ENCODE results near the gene BAIAP2L1. TPM values are rescaled to one million over a fixed set of nuclear protein-coding genes. Genes with fewer than 3 reads are reported as not detected.

The BAIAP2L1 gene
- total and polyA plus RNA-seq, 2 of the 8 experiments (the other 6 are each of a cell fraction or from before 2014, with no cell fraction given): 19.2 to 42.9 TPM

DNA sequence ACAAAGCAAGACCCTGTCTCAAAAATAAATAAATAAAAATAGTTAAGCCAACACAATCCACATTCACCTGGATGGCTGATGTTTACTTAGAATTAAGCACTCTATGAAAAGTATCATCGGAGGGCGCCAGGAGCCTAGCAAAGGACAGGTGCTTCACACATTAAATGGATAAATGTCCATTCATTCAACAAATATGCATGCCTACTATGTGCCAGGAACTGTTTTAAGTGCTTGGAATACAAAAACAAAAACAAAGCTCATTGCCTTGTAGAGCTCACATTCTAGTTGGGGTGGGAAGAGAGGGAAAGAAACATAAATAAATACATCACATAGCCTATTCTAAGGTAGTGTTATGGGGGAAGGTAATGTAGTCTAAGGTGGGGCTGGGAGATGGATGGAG lies 4.1 kb downstream of the BAIAP2L1 start:
- Histone ChIP-seq H3K4ac (replicated peaks; ENCODE audit: insufficient read length, low read depth, low read length) (no peak overlapping the region), H4K20me1 (replicated peaks in 1 of 2; ENCODE audit: control insufficient read depth in 1 of 2, insufficient read depth in 2 of 2, low read length in 2 of 2) (peaks cover 4 to 5% of the 10 kb centered on the region in 2 experiments), H3K79me2 (ENCODE audit: control insufficient read depth in 1 of 2, insufficient read depth in 2 of 2, low read length in 2 of 2) (peaks cover 23 to 70% of the 10 kb centered on the region in 2 experiments), H3K9me3 (ENCODE audit: insufficient read depth in 2 of 2, low read depth in 1 of 2, low read length in 1 of 2) (no peaks in the 10 kb centered on the region; a peak in 1 of 4 replicates), H3K4me2 (ENCODE audit: insufficient read depth in 1 of 2, low read depth in 2 of 2, low read length in 2 of 2) (no peak overlapping the region), H3K4me1 (replicated peaks in 1 of 4; ENCODE audit: control insufficient read depth in 3 of 4, insufficient read depth in 4 of 4, low read length in 3 of 4) (peaks cover 1 to 6% (median 5%) of the 10 kb centered on the region in 4 experiments; a peak in 6 of 7 replicates), H2BK5ac (ENCODE audit: low read depth, low read length) (no peak overlapping the region), H3K36me3 (ENCODE audit: control insufficient read depth in 2 of 4, insufficient read depth in 4 of 4, low read length in 3 of 4) (no peaks in the 10 kb centered on the region), H2BK15ac (ENCODE audit: low read length) (no peak overlapping the region), H3K18ac (ENCODE audit: extremely low read depth, low read length) (no peak overlapping the region), H2AFZ (ENCODE audit: low read length) (no peak overlapping the region), H2BK12ac (ENCODE audit: low read depth, low read length) (no peak overlapping the region), H4K5ac (ENCODE audit: insufficient read length, low read depth, low read length) (no peak overlapping the region), H2BK120ac (replicated peaks; ENCODE audit: low read depth, low read length) (no peak overlapping the region), H3K79me1 (ENCODE audit: low read depth, low read length) (peaks cover 4% of the 10 kb centered on the region; the same call in 1 of the 2 replicates), H4K91ac (replicated peaks; ENCODE audit: insufficient read length, low read length) (no peak overlapping the region), H3K23me2 (ENCODE audit: low read depth, low read length) (no peaks in the 10 kb centered on the region; the same call in 1 of the 2 replicates), H3K56ac (replicated peaks; ENCODE audit: insufficient read length, low read depth, low read length) (no peak overlapping the region), H3K9ac (replicated peaks in 1 of 4; ENCODE audit: extremely low read depth in 1 of 4, low read depth in 3 of 4, low read length in 3 of 4) (no peak overlapping the region), H3K27ac (ENCODE audit: low read depth, low read length) (no peak overlapping the region), H3K14ac (ENCODE audit: insufficient read length) (no peak overlapping the region), H3K27me3 (replicated peaks in 1 of 4; ENCODE audit: control insufficient read depth in 3 of 4, extremely low read depth in 1 of 4, insufficient read depth in 3 of 4, low read length in 3 of 4) (no peaks in the 10 kb centered on the region), H2BK20ac (ENCODE audit: low read length) (no peak overlapping the region), H2AK5ac (ENCODE audit: low read depth, low read length) (no peak overlapping the region), H3K4me3 (ENCODE audit: extremely low read depth in 1 of 4, insufficient read depth in 2 of 4, low read depth in 3 of 4, low read length in 4 of 4) (no peak overlapping the region), H3K23ac (ENCODE audit: insufficient read length) (no peak overlapping the region), H4K8ac (ENCODE audit: extremely low read depth, insufficient read depth, low read length) (no peak overlapping the region)
- TF ChIP-seq FOSL1 (IDR thresholded peaks at IDR 0.05; ENCODE audit: insufficient read depth, low read depth, low read length): no peak
- no peak for TF ChIP-seq MAFK (IDR thresholded peaks at IDR 0.05; ENCODE audit: low read depth, low read length)
- no peak for TF ChIP-seq EGR1 (IDR thresholded peaks at IDR 0.05; ENCODE audit: borderline replicate concordance, low read depth, low read length)
- TF ChIP-seq CBX5 (IDR thresholded peaks at IDR 0.05; ENCODE audit: low read depth, low read length): no peak
- TF ChIP-seq SUZ12 (IDR thresholded peaks at IDR 0.05; ENCODE audit: low read length): no peak
- TF ChIP-seq JUND (IDR thresholded peaks at IDR 0.05; ENCODE audit: low read length): no peak
- no peak for TF ChIP-seq GABPA (IDR thresholded peaks at IDR 0.05; ENCODE audit: borderline replicate concordance, insufficient read depth, low read length)
- no peak for TF ChIP-seq BRCA1 (IDR thresholded peaks at IDR 0.05; ENCODE audit: low read depth, low read length)
- CTCF ChIA-PET (ENCODE audit: partially characterized antibody): interaction anchor here (1.3 to 1.4 kb wide), 3 partner anchors 9 to 103 kb away, joined by 6 read pairs; no protein-coding TSS in a partner anchor
- 100% methylated on average over 2 of the region's 2 CpGs; no CpG with 5 or more reads in 1 of the 2 experiments for WGBS, 2 experiments (ENCODE audit: extremely low coverage in 1 of 2, insufficient coverage in 1 of 2, insufficient read length in 1 of 2, insufficient replicate concordance in 2 of 2, low coverage in 1 of 2, low lambda C conversion rate in 2 of 2, missing lambda C conversion rate in 1 of 2)
- FAIRE-seq (no peak), DNase-seq (ENCODE audit: low read depth in 1 of 2, low spot score in 2 of 2) (no peak)
- POLR2A ChIA-PET (ENCODE audit: partially characterized antibody): interaction anchor here (1.0 kb wide), 1 partner anchor 9 kb away, joined by 3 read pairs; no protein-coding TSS in a partner anchor
